Measurements from ENCODE around the gene DENND1B.

The DENND1B gene, protein sequence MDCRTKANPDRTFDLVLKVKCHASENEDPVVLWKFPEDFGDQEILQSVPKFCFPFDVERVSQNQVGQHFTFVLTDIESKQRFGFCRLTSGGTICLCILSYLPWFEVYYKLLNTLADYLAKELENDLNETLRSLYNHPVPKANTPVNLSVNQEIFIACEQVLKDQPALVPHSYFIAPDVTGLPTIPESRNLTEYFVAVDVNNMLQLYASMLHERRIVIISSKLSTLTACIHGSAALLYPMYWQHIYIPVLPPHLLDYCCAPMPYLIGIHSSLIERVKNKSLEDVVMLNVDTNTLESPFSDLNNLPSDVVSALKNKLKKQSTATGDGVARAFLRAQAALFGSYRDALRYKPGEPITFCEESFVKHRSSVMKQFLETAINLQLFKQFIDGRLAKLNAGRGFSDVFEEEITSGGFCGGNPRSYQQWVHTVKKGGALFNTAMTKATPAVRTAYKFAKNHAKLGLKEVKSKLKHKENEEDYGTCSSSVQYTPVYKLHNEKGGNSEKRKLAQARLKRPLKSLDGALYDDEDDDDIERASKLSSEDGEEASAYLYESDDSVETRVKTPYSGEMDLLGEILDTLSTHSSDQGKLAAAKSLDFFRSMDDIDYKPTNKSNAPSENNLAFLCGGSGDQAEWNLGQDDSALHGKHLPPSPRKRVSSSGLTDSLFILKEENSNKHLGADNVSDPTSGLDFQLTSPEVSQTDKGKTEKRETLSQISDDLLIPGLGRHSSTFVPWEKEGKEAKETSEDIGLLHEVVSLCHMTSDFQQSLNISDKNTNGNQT

DNA sequence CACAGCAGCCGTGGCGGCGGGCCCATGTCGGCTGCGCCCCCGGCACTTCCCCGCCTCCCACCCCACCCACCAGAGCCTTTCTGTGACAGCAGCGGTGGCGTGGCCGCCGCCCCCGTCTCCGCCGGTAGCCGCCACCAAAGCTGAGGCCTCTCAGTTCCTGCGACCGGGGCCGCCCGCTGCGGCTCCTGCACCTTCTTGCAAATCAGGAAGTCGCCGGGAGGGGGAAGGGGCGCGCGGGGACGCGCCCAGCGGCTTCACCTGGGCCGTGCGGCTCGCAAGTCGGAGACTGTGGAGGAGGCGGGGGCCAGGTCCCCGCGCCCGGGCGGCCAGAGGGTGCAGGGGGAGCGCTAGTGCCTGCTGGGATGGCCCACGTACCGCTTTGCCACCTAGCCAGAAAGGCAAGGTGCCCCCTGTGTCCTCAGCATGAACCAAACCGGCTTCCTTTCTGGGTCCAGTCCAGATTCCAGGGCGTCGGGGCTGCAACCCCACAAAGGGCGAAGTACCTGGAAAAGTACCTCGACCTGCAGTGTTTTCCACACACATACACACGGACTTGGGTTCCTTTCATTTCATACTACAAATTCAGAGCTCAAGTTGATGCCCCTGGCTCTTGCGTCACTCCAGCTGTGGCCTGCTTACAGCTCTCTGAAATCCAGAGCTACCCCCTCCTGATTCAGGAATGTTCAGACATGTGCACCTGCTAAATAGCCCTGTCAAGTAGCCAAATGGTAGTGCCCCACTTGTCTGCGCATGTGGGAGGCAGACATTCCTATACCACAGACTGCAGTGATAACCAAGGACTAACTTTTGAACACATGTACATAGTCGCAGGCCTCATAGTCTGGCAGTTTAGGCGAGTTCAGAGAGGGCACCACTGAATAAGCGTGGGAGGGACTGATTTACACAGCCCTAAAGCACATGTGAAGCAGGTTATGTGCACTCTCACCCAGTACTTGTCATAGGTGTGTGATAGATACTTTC is at the start of gene DENND1B:
Gene DENND1B, minus strand, starts transcription at position 199 of the 981 bp plus-strand sequence. CDS start 325 bp downstream, outside the sequence.
- DNase-seq (ENCODE audit: extremely low read depth in 1 of 2, low read depth in 1 of 2) = peak; percentile 77 to 79

DNA sequence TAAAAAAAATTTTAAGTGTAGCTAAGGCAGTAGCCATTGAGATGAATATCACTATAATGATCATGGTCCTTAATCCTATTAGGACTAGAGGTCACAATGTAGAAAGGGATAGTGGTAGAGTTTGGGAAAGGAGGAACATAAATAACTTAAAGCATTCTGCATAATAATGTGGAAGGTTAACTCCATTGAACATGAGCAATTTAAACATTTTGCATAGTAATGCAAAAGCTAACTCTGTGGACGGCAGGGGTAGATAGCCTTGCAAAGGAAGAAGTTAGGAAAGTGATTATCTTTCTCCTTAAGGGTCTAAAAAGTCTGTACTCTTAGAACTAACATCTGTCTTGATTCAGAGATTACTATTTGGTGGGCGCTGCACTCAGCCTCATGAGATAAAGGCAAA is 39.0 kb upstream of the DENND1B start:
- no peak for DNase-seq (ENCODE audit: extremely low read depth in 1 of 2, low read depth in 1 of 2)

DNA sequence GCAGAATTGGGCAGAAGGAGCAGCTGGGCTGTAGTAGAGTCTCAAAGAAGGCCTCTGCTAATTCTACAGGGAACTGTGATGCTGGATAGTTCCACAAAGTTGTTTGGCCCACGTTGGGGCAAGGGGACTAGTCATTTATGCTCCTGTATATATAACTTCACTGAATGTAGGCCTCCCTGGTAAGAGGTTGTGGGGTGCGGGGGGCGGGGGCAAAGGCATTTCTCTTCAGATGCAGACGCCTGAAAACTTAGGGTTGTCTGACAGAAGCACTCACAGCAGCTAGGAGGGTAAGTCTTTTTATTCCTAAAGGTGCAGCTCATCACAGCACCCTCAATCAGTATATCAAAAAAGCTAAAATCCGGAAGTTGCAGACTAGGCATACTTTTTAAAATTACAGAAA is 38.5 kb upstream of the DENND1B start:
- no peak for DNase-seq (ENCODE audit: extremely low read depth in 1 of 2, low read depth in 1 of 2)

DNA sequence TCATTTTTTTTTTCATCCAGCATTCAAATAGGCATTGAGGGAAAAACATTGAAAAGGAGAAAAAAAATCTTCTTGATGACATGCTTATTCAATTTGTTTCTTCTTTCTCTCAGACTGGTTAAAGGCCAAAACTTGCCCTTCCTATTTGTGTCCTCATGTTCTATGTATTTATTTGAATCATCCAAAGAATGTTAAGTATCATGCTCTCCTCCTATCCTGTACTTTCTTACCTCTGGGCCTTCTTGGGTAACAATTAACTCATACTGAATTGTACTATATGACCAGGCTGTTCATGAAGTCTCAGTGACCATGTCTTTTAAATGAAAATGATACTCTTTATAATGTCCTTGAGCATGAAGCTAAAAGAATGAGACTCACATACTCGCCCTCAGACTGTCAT is 36.5 kb upstream of the DENND1B start:
- no peak for DNase-seq (ENCODE audit: extremely low read depth in 1 of 2, low read depth in 1 of 2)

DNA sequence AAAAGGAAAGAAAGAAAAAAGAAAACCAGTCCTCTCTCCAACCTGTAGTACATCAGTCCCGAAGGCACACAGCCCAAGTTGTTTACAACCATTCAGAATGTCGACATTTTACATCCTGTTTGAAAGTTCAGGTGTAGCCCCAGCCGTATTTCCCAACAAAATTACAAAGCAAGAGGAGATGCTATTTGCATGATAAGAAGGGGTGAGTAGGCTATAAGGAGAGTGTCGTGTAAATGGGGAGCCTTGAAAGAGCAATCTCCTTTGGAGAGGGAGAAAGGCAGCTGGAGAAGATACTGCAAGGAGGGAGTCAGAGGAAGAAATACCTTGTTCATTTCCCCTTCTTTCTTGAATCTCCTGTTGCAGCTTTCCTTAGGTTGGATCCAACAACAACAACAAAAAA is 35.5 kb upstream of the DENND1B start:
- DNase-seq (ENCODE audit: extremely low read depth in 1 of 2, low read depth in 1 of 2) = no peak

DNA sequence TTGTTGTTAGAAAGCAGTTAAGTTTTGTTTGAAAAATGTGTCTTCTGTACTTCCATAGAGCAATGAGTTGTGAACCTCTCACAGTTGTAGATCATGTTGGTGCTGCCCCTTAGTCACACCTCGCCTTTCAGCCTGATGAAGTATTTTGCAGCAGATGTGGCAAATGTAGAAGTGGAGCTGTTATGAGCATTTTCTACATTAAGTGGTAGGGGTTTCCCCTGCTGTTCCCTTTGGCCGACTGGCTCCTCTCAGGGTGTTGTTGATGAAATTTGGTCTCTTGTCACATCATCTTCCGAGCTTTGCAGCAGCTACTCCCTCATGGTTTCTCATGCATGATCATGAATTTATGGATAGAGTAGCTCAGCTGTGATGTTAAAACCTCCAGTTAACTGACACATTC is 33.6 kb upstream of the DENND1B start:
- DNase-seq (ENCODE audit: extremely low read depth in 1 of 2, low read depth in 1 of 2) = no peak

DNA sequence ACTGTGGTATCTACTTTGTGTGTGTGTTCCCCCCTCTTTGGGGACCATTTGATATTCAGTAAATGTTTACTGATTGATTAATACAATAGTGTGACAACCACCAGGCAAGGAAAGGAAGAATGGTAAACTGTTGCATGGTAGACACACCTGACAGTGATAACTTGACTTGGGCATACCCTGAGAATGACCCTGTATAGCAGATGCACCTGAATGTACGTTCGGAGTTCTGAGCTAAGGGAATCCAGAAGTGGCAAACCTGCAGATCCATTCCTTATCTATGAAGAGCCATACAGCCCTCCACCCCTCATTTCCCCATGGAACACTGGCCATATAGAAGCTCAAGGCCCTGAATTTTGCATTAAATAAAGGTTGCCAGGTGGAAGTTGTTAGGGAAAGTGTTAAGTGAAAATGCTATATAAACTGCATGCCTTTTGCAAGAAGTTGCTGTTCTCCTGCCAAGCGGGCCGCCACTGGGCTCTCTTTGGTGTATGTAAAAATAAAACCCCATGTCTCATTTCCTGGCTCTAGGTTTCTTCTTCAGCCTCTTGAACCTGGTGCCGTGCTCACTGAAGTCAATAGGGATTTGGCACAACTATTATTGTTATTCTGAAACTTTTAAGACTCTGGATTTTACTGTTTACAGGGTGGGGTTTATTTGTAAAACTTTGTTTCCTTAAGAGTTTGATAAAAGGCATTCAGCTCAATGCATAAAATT is 32.6 kb upstream of the DENND1B start:
- DNase-seq (ENCODE audit: extremely low read depth in 1 of 2, low read depth in 1 of 2) = no peak

DNA sequence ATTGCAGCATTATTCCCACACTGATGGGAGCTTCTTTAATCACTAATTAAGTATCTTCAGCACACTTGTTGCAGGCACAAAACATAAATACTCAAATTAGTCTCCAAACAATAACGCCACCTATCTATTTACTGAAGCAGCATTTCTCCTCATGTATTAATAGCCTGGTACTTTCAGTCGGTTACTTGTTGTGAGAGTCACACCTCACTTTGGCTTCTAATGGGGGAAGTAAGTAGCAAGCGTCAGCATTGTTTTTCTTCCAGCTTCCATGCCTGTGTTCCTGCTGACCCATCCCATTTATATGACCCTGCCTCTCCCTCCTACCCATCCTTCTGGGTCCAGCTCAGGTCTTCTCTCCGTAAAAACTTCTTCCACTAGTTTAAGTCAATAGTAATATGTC is 31.9 kb upstream of the DENND1B start:
- DNase-seq (ENCODE audit: extremely low read depth in 1 of 2, low read depth in 1 of 2) = no peak

DNA sequence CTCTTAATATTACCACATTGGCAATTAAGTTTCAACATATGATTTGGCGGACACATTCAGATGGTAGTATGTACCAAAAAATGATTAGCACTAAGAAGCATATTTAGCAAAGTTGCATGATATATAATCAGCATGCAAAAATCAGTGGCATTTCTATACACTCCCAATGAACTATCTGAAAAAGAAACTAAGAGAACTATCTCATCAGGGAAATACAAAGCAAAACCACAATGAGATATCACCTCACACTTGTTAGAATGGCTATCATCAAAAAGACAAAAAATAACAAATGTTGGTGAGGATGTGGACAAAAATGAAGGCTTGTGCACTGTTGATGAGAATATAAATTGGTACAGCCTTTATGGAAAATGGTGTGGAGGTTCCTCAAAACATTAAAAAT is 31.4 kb upstream of the DENND1B start:
- no peak for DNase-seq (ENCODE audit: extremely low read depth in 1 of 2, low read depth in 1 of 2)

DNA sequence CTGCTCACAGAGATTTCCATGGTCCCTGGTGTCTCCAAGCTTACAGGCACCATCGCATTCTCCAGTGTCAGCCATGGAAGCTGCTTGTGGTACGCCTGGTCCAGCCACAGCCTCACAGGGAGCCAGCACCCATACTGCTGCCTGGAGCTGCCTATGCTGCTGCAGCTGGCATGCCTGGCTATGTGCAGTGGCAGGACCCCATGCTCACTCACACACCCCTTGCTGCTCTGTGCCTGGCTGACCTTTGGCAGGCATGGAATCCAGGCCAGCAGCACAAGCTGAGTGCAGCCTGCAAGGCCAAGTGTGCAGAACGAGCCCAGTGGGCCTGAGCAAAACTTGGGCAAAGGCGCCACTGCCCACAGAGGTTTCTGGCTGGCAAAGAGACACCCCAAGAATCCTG is 26.4 kb upstream of the DENND1B start:
- no peak for DNase-seq (ENCODE audit: extremely low read depth in 1 of 2, low read depth in 1 of 2)

DNA sequence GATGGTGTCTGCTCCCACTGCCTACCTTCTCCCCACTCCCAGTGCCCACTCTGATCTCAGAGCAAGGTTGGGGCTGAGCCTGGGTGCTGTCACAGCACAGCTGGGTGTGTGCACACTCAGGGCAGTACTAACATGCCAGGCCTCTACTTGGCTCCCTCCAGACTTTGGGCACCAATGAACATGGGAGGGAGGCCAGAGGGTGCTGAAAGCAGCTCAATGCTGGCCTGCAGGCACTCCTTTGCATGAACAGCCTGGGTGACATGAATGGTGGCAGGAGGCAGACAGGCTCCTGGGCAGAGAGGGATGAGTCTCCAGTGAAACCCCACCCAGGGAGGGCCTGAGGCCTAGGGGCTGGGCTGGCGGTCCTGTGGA is 25.8 kb upstream of the DENND1B start:
- no peak for DNase-seq (ENCODE audit: extremely low read depth in 1 of 2, low read depth in 1 of 2)

DNA sequence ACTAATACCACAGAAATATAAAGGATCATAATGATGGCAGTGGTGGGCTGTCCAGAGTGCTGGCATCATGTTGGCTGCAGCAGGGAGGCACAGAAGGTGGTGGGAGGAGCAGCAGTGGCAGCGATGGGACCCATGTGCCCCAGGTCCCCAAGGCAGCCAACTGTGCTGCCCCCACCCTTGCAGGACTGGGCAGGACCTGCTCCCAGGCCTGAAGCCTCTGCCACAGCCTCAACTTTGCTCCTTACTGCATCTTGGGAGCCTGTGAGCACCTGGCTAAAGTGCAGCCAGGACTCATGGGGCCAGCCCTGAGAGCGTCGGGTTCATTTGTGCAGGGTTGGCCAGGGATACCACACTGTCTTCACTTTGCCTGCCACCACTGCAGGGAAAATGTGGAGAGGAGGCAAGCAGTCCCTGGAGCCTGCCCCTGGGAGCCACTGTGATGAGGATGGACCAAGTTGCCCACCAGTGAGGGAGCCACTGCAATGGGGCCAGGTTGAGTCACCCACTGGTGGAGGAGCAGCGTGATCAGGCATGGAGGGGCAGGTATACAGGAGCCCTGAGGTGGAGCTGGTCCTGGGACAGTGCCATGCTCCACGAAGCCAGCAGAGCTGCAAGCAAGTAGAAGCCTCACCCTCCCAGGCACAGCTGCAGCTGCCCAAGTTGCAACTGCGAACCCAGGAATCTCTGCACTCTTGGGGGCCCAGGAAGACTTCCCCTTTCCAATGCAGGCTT is 25.3 kb upstream of the DENND1B start:
- DNase-seq (ENCODE audit: extremely low read depth in 1 of 2, low read depth in 1 of 2) = no peak

DNA sequence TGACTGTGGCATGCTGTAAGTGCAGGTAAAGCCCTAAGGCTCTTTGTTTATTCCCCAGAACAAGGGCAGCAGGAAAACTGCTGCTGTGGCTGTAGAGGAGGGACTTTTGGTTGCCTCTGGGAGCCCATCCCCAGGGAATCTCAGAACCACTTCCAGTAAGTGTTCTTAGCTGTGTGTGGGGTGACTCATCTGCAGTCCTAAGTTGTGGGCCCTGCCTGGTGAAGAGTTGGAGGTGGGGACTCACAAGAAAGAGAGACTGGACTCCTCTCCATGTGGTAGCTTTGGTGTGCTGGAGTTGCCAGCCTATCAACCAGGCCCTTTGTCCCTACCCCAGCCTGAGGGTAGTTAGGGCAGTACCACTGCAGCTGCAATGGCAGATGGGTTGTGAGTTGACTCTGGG is 24.0 kb upstream of the DENND1B start:
- no peak for DNase-seq (ENCODE audit: extremely low read depth in 1 of 2, low read depth in 1 of 2)

DNA sequence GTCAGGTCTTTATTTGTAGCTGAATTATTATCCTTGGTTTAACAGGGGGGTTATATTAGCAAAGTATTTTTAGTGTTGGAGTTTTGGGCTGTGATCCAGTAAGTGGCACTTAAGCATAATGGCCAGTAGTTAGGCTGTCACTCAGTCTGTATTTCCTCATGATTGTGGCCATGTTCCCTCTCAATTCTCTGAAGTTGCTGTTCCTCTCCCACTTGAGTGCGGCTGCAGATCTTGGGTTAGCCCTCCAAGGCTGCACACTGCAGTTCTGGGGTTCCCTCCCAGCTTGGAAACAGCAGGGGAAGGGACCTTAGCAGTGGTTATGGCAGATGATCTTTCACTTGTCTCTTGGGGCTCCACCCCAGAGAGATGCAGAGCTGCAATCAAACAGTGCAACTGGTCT is 23.2 kb upstream of the DENND1B start:
- no peak for DNase-seq (ENCODE audit: extremely low read depth in 1 of 2, low read depth in 1 of 2)

DNA sequence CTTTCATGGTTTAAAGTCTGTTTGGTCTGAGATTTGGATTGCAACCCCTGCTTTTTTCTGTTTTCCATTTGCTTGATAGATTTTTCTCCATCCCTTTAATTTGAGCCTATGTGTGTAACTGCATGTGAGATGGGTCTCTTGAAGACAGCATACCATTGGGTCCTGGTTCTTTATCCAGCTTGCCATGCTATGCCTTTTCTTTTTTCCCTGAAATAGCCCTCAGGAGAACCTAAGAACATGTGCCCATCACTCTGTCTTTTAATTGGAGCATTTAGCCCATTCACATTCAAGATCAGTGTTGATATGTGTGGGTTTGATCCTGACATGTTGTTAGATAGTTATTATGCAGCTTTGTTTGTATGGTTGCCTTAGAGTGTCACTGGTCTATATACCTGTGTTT is 21.7 kb upstream of the DENND1B start:
- no peak for DNase-seq (ENCODE audit: extremely low read depth in 1 of 2, low read depth in 1 of 2)

DNA sequence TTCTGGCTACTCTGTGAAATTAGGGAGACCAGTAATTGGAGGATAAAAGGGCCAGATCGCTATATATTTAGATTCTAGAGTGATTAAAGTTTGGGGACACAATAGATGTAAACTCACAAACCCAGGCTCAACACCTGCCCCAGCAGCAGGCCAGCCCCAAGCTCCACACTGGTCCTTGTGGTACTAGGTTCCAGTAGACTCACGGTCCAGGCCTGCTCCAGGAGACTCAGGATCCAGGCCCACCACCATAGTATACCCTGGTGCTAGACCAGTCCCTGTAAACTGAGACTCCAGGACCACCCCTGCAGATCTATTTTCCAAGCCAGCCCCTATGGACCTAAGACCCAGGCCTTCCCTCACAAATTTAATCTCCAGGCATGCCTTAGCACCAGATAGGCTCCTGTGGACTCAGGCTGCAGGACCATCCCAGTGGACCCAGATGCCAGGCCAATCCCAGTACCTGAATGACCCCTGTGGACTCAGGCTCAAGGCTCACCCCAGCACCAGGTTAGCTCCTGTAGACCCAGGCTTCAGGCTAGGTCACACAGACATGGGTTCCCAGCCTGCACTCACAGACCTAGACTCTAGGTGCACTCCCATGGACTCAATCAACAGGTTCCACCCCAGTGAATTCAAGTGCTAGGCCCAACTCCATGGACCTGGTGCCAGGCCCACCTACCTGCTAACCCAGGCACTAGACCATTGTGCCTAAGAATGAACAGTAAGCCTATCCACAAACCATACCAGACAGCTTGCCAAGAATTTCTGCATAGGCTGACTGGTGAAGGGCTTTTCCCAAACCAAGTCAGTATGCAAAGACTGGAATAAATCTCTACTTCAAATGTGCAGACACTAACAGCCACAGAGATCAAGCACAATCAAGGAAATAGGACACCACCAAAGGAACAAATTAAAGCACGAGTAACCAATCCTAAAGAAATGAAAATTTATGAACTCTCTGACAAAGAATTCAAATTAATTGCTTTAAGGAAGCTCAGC is 13.8 kb upstream of the DENND1B start:
- DNase-seq (ENCODE audit: extremely low read depth in 1 of 2, low read depth in 1 of 2) = no peak

DNA sequence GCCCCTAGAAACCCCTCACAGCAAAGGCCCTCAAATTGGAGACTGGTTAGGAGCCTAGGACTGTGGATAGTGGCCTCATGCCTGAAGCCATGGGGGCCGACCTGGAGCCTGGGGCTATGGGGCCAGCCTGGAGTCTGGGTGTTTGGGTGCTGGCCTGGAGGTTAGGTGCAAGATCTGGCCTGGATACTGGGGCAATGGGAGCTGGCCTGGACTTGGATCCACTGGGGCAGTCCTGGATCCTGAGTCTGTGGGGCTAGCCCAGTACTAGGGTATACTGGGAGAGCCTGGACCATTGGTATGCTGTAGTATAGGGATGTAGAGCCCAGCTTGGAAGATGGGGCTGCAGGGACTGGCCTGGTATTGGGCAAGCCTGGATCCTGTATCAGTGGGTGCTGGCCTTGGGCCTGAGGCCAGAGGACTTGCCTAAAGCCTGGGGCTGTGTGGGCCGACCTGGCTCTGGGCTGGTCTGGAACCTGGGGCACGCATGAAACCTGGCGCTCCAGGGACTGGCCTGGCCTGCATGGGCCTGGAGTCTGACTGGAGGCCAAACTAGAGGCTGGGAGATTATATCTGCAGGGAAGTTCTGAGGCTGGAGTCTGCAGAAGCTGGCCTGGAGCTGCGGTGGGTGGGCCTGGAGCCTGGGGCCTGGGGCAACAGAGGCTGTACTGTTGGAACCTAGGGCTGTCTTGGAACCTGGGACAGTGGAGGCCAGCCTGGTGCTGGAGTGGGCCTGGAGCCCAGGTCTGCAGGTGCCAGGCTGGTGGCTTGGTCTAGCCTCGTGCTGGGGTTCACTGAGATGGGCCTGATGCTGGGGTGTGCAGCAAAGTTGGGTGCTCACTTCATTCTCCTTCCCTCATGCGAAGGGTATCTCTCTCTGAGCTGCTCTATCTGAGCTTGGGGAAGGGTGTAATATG is 12.6 kb upstream of the DENND1B start:
- DNase-seq (ENCODE audit: extremely low read depth in 1 of 2, low read depth in 1 of 2) = no peak

DNA sequence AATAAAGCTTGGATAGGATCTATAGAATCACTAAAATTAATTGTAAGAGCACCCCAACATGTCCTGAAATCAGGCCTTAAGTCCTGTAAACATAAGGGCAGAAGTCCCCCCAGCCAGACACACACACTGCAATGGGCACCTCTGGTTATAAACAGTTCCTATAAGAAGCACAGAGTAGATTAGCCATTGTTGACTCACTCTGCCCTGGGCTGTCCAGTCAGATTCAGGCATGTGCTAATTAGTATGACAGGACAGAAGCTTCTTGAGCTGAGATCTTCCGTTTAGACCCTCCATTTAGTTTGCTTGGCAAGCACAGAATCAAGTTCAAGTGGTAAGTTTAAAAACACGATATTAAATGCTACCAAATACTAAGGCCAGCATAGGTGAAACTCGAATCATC is 11.8 kb upstream of the DENND1B start:
- no peak for DNase-seq (ENCODE audit: extremely low read depth in 1 of 2, low read depth in 1 of 2)
